Endothelial cell of umbilical vein (primary cell): Measurements from ENCODE around the gene OR52I1. TPM values are rescaled to one million over a fixed set of nuclear protein-coding genes. Genes with fewer than 3 reads are reported as not detected.

Experiments used
- BruUV-seq: library from RNA; stranded (reverse); fragments of 400-500 nt; replicated peaks from 2 replicates; lab custom pipeline; 2021; lab: Mats Ljungman, UMichigan
- CTCF ChIA-PET: fragments of 300-600, 350-600 bp; sonication (Branson Sonifier 250); formaldehyde crosslinking; loops from one replicate; lab custom pipeline; 2021; ENCODE audit warnings: antibody characterized with exemption, inconsistent platforms; lab: Charles Lee
- POLR2A ChIA-PET: fragments of 300-600, 350-600 bp; sonication (Branson Sonifier 250); formaldehyde crosslinking; loops from one replicate; lab custom pipeline; 2021; ENCODE audit warnings: antibody characterized with exemption, inconsistent platforms; lab: Charles Lee
- DNase-seq: peaks from one replicate; pipeline ENCODE4 v3.0.0-alpha.2; 2011; ENCODE audit warnings: low read depth, low spot score
- FAIRE-seq: peaks from 2 replicates; lab custom pipeline; 2011; peaks lifted over from hg19 to GRCh38; lab: Jason Lieb, UNC
- H2AFZ ChIP-seq: 2 replicates; pipeline ENCODE4 v1.6.0; 2012; ENCODE audit warnings: low read depth, low read length, control low read depth, inconsistent platforms
- H3K27ac ChIP-seq: 2 replicates; pipeline ENCODE4 v1.5.1; 2011; ENCODE audit warnings: low read depth, mild to moderate bottlenecking, control low read depth, low read length, moderate library complexity; ENCODE audit not compliant: insufficient read depth
- H3K27me3 ChIP-seq, 2 experiments: 2 replicates each; pipeline versions ENCODE4 v1.6.0 to v1.6.1; 2011; ENCODE audit warnings: low read length in 2 of 2, mixed read lengths in 1 of 2; ENCODE audit not compliant: control insufficient read depth in 2 of 2, insufficient read depth in 2 of 2
- H3K36me3 ChIP-seq, 2 experiments: 2 replicates in 1 of 2; 3 replicates in 1 of 2; pipeline ENCODE4 v1.5.1; 2011; ENCODE audit warnings: low read length in 2 of 2, mild to moderate bottlenecking in 1 of 2, moderate library complexity in 1 of 2; ENCODE audit not compliant: control insufficient read depth in 2 of 2, insufficient read depth in 2 of 2; ENCODE audit errors: extremely low read depth in 1 of 2
- H3K4me1 ChIP-seq: 3 replicates; pipeline ENCODE4 v1.5.1; 2011; ENCODE audit warnings: mild to moderate bottlenecking, low read length; ENCODE audit not compliant: control insufficient read depth, insufficient read depth; ENCODE audit errors: extremely low read depth
- H3K4me2 ChIP-seq: 2 replicates; pipeline ENCODE4 v1.6.1; 2011; ENCODE audit warnings: low read length, control low read depth, mixed read lengths; ENCODE audit not compliant: insufficient read depth
- H3K4me3 ChIP-seq, 3 experiments: fragments of 200-600 bp in 1 of 3; sonication (generic), shearing (Covaris generic) in 1 of 3; replicated peaks in 1 of 3; 2 replicates each; pipeline ENCODE4 v1.5.1; 2011 to 2016; ENCODE audit warnings: control low read depth in 3 of 3, low read length in 3 of 3, mild to moderate bottlenecking in 2 of 3, inconsistent platforms in 1 of 3, low read depth in 1 of 3, moderate library complexity in 1 of 3; ENCODE audit not compliant: insufficient read depth in 1 of 3
- H3K79me2 ChIP-seq: 2 replicates; pipeline ENCODE4 v1.6.0; 2012; ENCODE audit warnings: low read length, inconsistent platforms; ENCODE audit not compliant: control insufficient read depth, insufficient read depth
- H3K9ac ChIP-seq: replicated peaks from 2 replicates; pipeline ENCODE3; 2011; ENCODE audit warnings: low read length, control low read depth; ENCODE audit not compliant: insufficient read depth; ENCODE audit errors: extremely low read depth
- H3K9me1 ChIP-seq: replicated peaks from 3 replicates; pipeline ENCODE4 v1.6.0; 2011; ENCODE audit warnings: mild to moderate bottlenecking, low read length; ENCODE audit not compliant: control insufficient read depth, insufficient read depth; ENCODE audit errors: extremely low read depth
- H3K9me3 ChIP-seq: replicated peaks from 2 replicates; pipeline ENCODE4 v1.5.1; 2012; ENCODE audit warnings: low read length, inconsistent platforms; ENCODE audit not compliant: control insufficient read depth, insufficient read depth
- H4K20me1 ChIP-seq: replicated peaks from 2 replicates; pipeline ENCODE3; 2011; ENCODE audit warnings: mild to moderate bottlenecking, low read length; ENCODE audit not compliant: control insufficient read depth, insufficient read depth; ENCODE audit errors: extremely low read depth
- EZH2 ChIP-seq: IDR thresholded peaks from 2 replicates; pipeline ENCODE4 v1.6.1; 2012; ENCODE audit warnings: borderline replicate concordance, low read depth, mild to moderate bottlenecking, moderate library complexity, low read length, inconsistent platforms; ENCODE audit not compliant: severe bottlenecking
- FOS ChIP-seq: IDR thresholded peaks from 2 replicates; pipeline ENCODE4 v1.6.1; 2011; ENCODE audit warnings: mild to moderate bottlenecking, low read length, moderate library complexity, borderline replicate concordance; ENCODE audit not compliant: insufficient read depth
- GATA2 ChIP-seq: IDR thresholded peaks from 2 replicates; pipeline ENCODE4 v1.7.0; 2011; ENCODE audit warnings: low read depth, mild to moderate bottlenecking, moderate library complexity, mixed read lengths, low read length; ENCODE audit not compliant: insufficient read length, insufficient read depth
- JUN ChIP-seq: IDR thresholded peaks from 2 replicates; pipeline ENCODE4 v1.6.1; 2011; ENCODE audit warnings: borderline replicate concordance, low read depth; ENCODE audit not compliant: insufficient read length, insufficient read depth
- MAX ChIP-seq: IDR thresholded peaks from 2 replicates; pipeline ENCODE4 v1.6.1; 2011; ENCODE audit not compliant: insufficient read depth, insufficient read length
- MYC ChIP-seq: IDR thresholded peaks from one replicate; pipeline ENCODE4 v1.6.1; 2011; ENCODE audit warnings: mild to moderate bottlenecking, low read depth, low read length
- POLR2A ChIP-seq: IDR thresholded peaks from 2 replicates; pipeline ENCODE4 v1.6.1; 2012; ENCODE audit warnings: low read depth, mild to moderate bottlenecking, control low read depth, low read length
- POLR2AphosphoS5 ChIP-seq: IDR thresholded peaks from 2 replicates; pipeline ENCODE4 v1.6.1; 2012; ENCODE audit warnings: low read depth, mild to moderate bottlenecking, control low read depth, low read length, moderate library complexity; ENCODE audit not compliant: insufficient read depth
- dilution Hi-C: fragments of 300-500 bp; cut with MboI; formaldehyde crosslinking; loops from one replicate; pipeline ENCODE4 v1.15.0; 2019; ENCODE audit warnings: low sequenced_read_pairs; ENCODE audit not compliant: extremely low pct_ligation_motif_present
- intact Hi-C: fragments of 100-400 bp; cut with micrococcal nuclease; formaldehyde crosslinking; loops from one replicate; pipeline ENCODE4 v1.10.0; 2022
- polyA plus RNA-seq, 4 experiments: library from polyadenylated mRNA; depleted of rRNA in 3 of 4; stranded (reverse) in 3 of 4; unstranded in 1 of 4; fragments of >200 nt; gene quantifications; 2 replicates each; pipeline versions ENCODE4 v1.2.1 to v1.2.3, GENCODE V29; 2011 to 2012; ENCODE audit warnings: missing spikeins in 1 of 4
- total RNA-seq: library from RNA; stranded (reverse); gene quantifications from 2 replicates; pipeline ENCODE4 v1.2.3, GENCODE V29; 2021

OR52I1 gene
- total and polyA plus RNA-seq, 2 donors (not counting 3 experiments of a cell fraction or from before 2014, with no cell fraction given): not detected

- no peak for FAIRE-seq
- peaks cover 4% of the 10 kb centered on the region for H3K4me1 ChIP-seq
- H3K4me3 ChIP-seq: no peak overlapping the region
- no peaks in the 10 kb centered on the region for H3K27me3 ChIP-seq
- H3K79me2 ChIP-seq: no peaks in the 10 kb centered on the region
- ChIA-PET CTCF (interaction anchor here (0.9 kb wide), 1 partner anchor 25 kb away, joined by 3 read pairs; no protein-coding TSS in a partner anchor), POLR2A (no interaction called here)
- no peak overlapping the region for H3K4me2 ChIP-seq
- H4K20me1 ChIP-seq: no peaks in the 10 kb centered on the region
- intact Hi-C loops: no loop called here
- no peaks in the 10 kb centered on the region for H3K36me3 ChIP-seq
- no peak overlapping the region for H2AFZ ChIP-seq
- dilution Hi-C loops: no loop called here
- H3K9me3 ChIP-seq: no peaks in the 10 kb centered on the region
- no peak for DNase-seq
- H3K27ac ChIP-seq: no peak overlapping the region
- TF ChIP-seq MYC: no peak
- TF ChIP-seq EZH2: no peak
- no peak for TF ChIP-seq JUN
- TF ChIP-seq GATA2: no peak
- no peak for TF ChIP-seq POLR2A
- BruUV-seq: no TSS peak
- no peaks in the 10 kb centered on the region for H3K9me1 ChIP-seq
- H3K9ac ChIP-seq: no peak overlapping the region
Measured at GRCh38 chr11:4611986-4612385, 18.1 kb downstream of the OR52I1 start.

GRCh38 chr11:4615856-4616444, 22.1 kb downstream of the OR52I1 start:
- no TSS peak for BruUV-seq
- H3K9me1 ChIP-seq: no peaks in the 10 kb centered on the region
- no peak overlapping the region for H3K4me3 ChIP-seq
- intact Hi-C loops (no loop called here), dilution Hi-C loops (no loop called here)
- no peak overlapping the region for H3K9ac ChIP-seq
- ChIA-PET CTCF (interaction anchor here (0.6 to 1.0 kb wide), 2 partner anchors 11 to 67 kb away, joined by 3 to 6 read pairs; no protein-coding TSS in a partner anchor), POLR2A (no interaction called here)
- DNase-seq (no peak), FAIRE-seq (no peak)
- no peaks in the 10 kb centered on the region for H3K36me3 ChIP-seq
- no peaks in the 10 kb centered on the region for H3K9me3 ChIP-seq
- no peaks in the 10 kb centered on the region for H3K4me1 ChIP-seq
- no peak overlapping the region for H3K4me2 ChIP-seq
- no peaks in the 10 kb centered on the region for H4K20me1 ChIP-seq
- no peak overlapping the region for H2AFZ ChIP-seq
- no peaks in the 10 kb centered on the region for H3K79me2 ChIP-seq
- H3K27ac ChIP-seq: no peak overlapping the region
- peaks cover 0 to 2% of the 10 kb centered on the region in 2 experiments for H3K27me3 ChIP-seq
- no peak for TF ChIP-seq MYC
- TF ChIP-seq POLR2AphosphoS5: no peak
- no peak for TF ChIP-seq GATA2
- TF ChIP-seq FOS: no peak
- TF ChIP-seq MAX: no peak
- no peak for TF ChIP-seq JUN
